ENCODE data around the gene OR2V1.

DNA sequence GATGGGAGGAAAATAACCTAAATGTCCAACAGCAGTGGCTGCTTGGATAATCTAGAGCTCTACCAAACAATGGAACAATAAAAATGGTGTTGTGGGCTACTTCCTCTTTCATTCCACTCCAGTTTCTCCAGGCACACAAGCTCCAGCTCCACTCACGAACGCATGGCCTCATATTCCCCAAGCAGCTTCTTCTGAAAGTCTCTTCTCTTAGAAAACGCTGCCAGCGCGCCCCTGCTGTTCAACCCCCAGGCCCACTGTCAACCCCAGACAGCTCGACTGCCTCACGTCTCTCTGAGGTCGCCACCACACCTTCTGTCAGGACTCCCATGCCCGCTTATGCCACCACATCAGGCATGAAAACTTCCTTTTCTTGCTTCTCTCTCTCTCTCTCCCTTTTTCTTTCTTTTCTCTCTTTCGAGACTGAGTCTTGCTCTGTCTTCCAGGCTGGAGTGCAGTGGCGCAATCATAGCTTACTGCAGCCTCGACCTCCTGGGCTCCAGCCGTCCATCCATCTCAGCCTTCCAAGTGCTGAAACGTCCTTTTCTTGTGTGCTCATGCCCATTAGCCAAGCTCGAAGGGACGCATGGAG, 32.6 kb upstream of the OR2V1 start:
- TF ChIP-seq EZH2 (IDR thresholded peaks at IDR 0.05; ENCODE audit: low read length), result no peak
- TF ChIP-seq, protein P1, sequence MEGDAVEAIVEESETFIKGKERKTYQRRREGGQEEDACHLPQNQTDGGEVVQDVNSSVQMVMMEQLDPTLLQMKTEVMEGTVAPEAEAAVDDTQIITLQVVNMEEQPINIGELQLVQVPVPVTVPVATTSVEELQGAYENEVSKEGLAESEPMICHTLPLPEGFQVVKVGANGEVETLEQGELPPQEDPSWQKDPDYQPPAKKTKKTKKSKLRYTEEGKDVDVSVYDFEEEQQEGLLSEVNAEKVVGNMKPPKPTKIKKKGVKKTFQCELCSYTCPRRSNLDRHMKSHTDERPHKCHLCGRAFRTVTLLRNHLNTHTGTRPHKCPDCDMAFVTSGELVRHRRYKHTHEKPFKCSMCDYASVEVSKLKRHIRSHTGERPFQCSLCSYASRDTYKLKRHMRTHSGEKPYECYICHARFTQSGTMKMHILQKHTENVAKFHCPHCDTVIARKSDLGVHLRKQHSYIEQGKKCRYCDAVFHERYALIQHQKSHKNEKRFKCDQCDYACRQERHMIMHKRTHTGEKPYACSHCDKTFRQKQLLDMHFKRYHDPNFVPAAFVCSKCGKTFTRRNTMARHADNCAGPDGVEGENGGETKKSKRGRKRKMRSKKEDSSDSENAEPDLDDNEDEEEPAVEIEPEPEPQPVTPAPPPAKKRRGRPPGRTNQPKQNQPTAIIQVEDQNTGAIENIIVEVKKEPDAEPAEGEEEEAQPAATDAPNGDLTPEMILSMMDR (optimal IDR thresholded peaks at IDR 0.05 in 1 of 3, IDR thresholded peaks at IDR 0.05 in 1 of 3, conservative IDR thresholded peaks at IDR 0.05 in 1 of 3; ENCODE audit: extremely low read depth in 1 of 3, insufficient read depth in 2 of 3, low read length in 3 of 3), result no peak

All from keratinocyte (primary cell).